Measurements from ENCODE around the gene GALNT3. TPM values are rescaled to one million over a fixed set of nuclear protein-coding genes. Genes with fewer than 3 reads are reported as not detected.

Gene GALNT3
- total and polyA plus RNA-seq, 7 donors: 0.16 to 33.5 (median 1.1) TPM

GRCh38 chr2:165716091-165716490, 78.0 kb downstream of the GALNT3 start:
- H3K27me3 ChIP-seq: no peaks in the 10 kb centered on the region
- 84 to 88% methylated on average over 1 of the region's 1 CpG for WGBS, 2 donors
- H3K36me3 ChIP-seq: no peaks in the 10 kb centered on the region
- TF ChIP-seq POLR2A (IDR thresholded peaks at IDR 0.05) (no peak), CTCF (IDR thresholded peaks at IDR 0.05) (no peak), POLR2AphosphoS5 (IDR thresholded peaks at IDR 0.05) (no peak), EP300 (IDR thresholded peaks at IDR 0.05) (no peak)
- H3K4me3 ChIP-seq: no peak overlapping the region
- H3K27ac ChIP-seq: no peak overlapping the region
- no peak for DNase-seq
- H3K4me1 ChIP-seq: no peaks in the 10 kb centered on the region
- intact Hi-C loops (cut with DNase I): no loop called here
- H3K9me3 ChIP-seq: no peaks in the 10 kb centered on the region

DNA sequence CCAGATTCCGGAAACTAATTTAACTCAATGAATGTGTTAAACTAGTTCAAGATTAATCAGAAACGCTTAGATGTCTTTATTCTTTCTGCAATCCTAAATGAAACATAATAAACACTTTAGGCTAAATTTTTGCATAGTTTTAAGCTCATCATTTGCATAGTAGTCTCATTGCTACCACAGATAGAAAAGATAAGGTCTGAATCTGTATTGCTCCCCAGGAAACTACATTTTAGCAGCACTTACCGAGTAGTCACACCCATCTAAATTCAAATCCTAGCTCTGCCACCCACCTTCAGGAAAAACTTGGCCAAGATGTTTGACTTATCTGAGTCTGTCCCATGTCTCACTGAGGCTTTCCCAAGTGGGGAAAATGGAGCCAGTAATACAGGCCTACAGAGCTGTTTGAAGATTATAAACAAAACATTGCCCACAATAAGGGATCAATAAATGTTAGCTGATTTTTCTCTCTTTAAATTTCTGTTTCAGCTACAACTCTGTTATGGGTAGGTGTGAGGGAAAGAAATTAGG, 87.0 kb downstream of the GALNT3 start:
- intact Hi-C loops (cut with DNase I): no loop called here
- DNase-seq: no peak
- Histone ChIP-seq H3K4me1 (no peaks in the 10 kb centered on the region), H3K4me3 (no peak overlapping the region), H3K36me3 (no peaks in the 10 kb centered on the region), H3K9me3 (no peaks in the 10 kb centered on the region), H3K27ac (no peak overlapping the region), H3K27me3 (no peaks in the 10 kb centered on the region)
- TF ChIP-seq EP300 (IDR thresholded peaks at IDR 0.05) (no peak), POLR2A (IDR thresholded peaks at IDR 0.05) (no peak), POLR2AphosphoS5 (IDR thresholded peaks at IDR 0.05) (no peak), CTCF (IDR thresholded peaks at IDR 0.05) (no peak)
- 87 to 90% methylated on average over 3 of the region's 3 CpGs for WGBS, 2 donors

GRCh38 chr2:165701147-165701546, 92.9 kb downstream of the GALNT3 start:
- no peaks in the 10 kb centered on the region for H3K9me3 ChIP-seq
- TF ChIP-seq EP300 (IDR thresholded peaks at IDR 0.05) (no peak), CTCF (IDR thresholded peaks at IDR 0.05) (no peak), POLR2A (IDR thresholded peaks at IDR 0.05) (no peak), POLR2AphosphoS5 (IDR thresholded peaks at IDR 0.05) (no peak)
- WGBS, 2 donors: 15 to 67% methylated on average over 6 of the region's 6 CpGs
- H3K36me3 ChIP-seq: no peaks in the 10 kb centered on the region
- H3K27me3 ChIP-seq: no peaks in the 10 kb centered on the region
- H3K4me1 ChIP-seq: no peaks in the 10 kb centered on the region
- intact Hi-C loops (cut with DNase I): no loop called here
- no peak overlapping the region for H3K27ac ChIP-seq
- DNase-seq: no peak
- H3K4me3 ChIP-seq: no peak overlapping the region

- Histone ChIP-seq H3K36me3 (no peaks in the 10 kb centered on the region), H3K27me3 (no peaks in the 10 kb centered on the region), H3K27ac (no peak overlapping the region), H3K4me3 (no peak overlapping the region), H3K9me3 (no peaks in the 10 kb centered on the region), H3K4me1 (no peaks in the 10 kb centered on the region)
- TF ChIP-seq POLR2A (IDR thresholded peaks at IDR 0.05) (no peak), CTCF (IDR thresholded peaks at IDR 0.05) (no peak)
- no peak for DNase-seq
- intact Hi-C loops (cut with DNase I): no loop called here
- 82 to 92% methylated on average over 5 of the region's 5 CpGs for WGBS, 2 donors
Observed at GRCh38 chr2:165700531-165700930, 93.5 kb downstream of the GALNT3 start.

DNA sequence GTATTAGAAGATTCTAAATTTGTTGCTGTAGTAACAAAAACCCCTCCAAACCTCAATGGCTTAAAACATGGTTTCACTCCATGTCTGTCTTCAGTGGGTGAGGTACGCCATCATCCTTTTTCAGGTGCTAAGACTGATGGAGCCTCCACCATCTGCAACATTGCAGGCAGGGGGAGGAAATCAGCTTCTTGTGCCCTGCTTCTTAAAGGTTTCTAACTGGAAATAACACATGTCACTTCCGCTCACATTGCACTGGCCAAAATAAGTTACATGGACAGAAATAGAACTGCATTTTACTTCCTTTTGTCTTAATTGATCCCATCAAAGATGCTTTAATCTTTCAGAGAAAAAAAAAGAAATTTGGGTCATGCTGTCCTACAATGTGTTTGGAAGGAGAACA, 94.1 kb downstream of the GALNT3 start:
- no peaks in the 10 kb centered on the region for H3K9me3 ChIP-seq
- intact Hi-C loops (cut with DNase I): loop anchor here (5.0 kb wide), 1 partner anchor 298 kb away; no protein-coding TSS in a partner anchor
- no peaks in the 10 kb centered on the region for H3K27me3 ChIP-seq
- H3K36me3 ChIP-seq: no peaks in the 10 kb centered on the region
- H3K4me1 ChIP-seq: no peaks in the 10 kb centered on the region
- no peak overlapping the region for H3K27ac ChIP-seq
- no peak for DNase-seq
- H3K4me3 ChIP-seq: no peak overlapping the region
- TF ChIP-seq CTCF (IDR thresholded peaks at IDR 0.05) (no peak), POLR2AphosphoS5 (IDR thresholded peaks at IDR 0.05) (no peak), EP300 (IDR thresholded peaks at IDR 0.05) (no peak), POLR2A (IDR thresholded peaks at IDR 0.05) (no peak)
- WGBS, 2 donors: 89 to 92% methylated on average over 2 of the region's 2 CpGs

Measured in sigmoid colon (tissue), 7 donors.